Mesendoderm (in vitro differentiated cells): ENCODE data around the gene EPYC. TPM values are rescaled to one million over a fixed set of nuclear protein-coding genes. Genes with fewer than 3 reads are reported as not detected.

ENCODE experiments used
- DNase-seq: peaks from one replicate; pipeline ENCODE4 v3.0.0; 2013
- H2AK5ac ChIP-seq: 2 replicates; pipeline ENCODE4 v1.6.1; 2013; ENCODE audit warnings: low read length, inconsistent platforms
- H2BK120ac ChIP-seq: 2 replicates; pipeline ENCODE4 v1.6.1; 2013; ENCODE audit warnings: low read depth, mild to moderate bottlenecking, low read length, moderate library complexity, mixed read lengths
- H2BK15ac ChIP-seq: replicated peaks from 2 replicates; pipeline ENCODE4 v1.6.1; 2013; ENCODE audit warnings: low read depth, mild to moderate bottlenecking, moderate library complexity
- H2BK5ac ChIP-seq: 2 replicates; pipeline ENCODE4 v1.6.1; 2013; ENCODE audit warnings: low read length, inconsistent platforms
- H3K18ac ChIP-seq: 2 replicates; pipeline ENCODE4 v1.6.1; 2013; ENCODE audit warnings: mild to moderate bottlenecking, low read length, mixed read lengths
- H3K23ac ChIP-seq: one replicate; pipeline ENCODE4 v1.6.1; 2013; ENCODE audit warnings: low read length
- H3K27ac ChIP-seq: 2 replicates; pipeline ENCODE4 v1.5.1; 2013; ENCODE audit warnings: low read depth, mild to moderate bottlenecking, inconsistent platforms, low read length, moderate library complexity
- H3K27me3 ChIP-seq: 2 replicates; pipeline ENCODE4 v1.6.1; 2013; ENCODE audit warnings: low read length, control low read depth, mild to moderate bottlenecking, inconsistent platforms; ENCODE audit not compliant: insufficient read depth, poor library complexity
- H3K36me3 ChIP-seq: 2 replicates; pipeline ENCODE4 v1.6.1; 2013; ENCODE audit warnings: low read length, inconsistent platforms; ENCODE audit not compliant: control insufficient read depth, insufficient read depth
- H3K4ac ChIP-seq: one replicate; pipeline ENCODE4 v1.6.1; 2013; ENCODE audit warnings: low read depth, mild to moderate bottlenecking, low read length, moderate library complexity
- H3K4me1 ChIP-seq: 2 replicates; pipeline ENCODE4 v1.6.1; 2013; ENCODE audit warnings: low read depth, low read length, inconsistent platforms; ENCODE audit not compliant: control insufficient read depth
- H3K4me2 ChIP-seq: 2 replicates; pipeline ENCODE4 v1.6.1; 2013; ENCODE audit warnings: low read length
- H3K4me3 ChIP-seq: 2 replicates; pipeline ENCODE4 v1.5.1; 2013; ENCODE audit warnings: mild to moderate bottlenecking, low read length
- H3K56ac ChIP-seq: one replicate; pipeline ENCODE4 v1.6.1; 2013; ENCODE audit warnings: low read length
- H3K79me1 ChIP-seq: 2 replicates; pipeline ENCODE4 v1.6.1; 2013; ENCODE audit warnings: low read length, inconsistent platforms
- H3K79me2 ChIP-seq: 2 replicates; pipeline ENCODE4 v1.6.1; 2013; ENCODE audit warnings: mild to moderate bottlenecking, low read length; ENCODE audit not compliant: control insufficient read depth, insufficient read depth
- H3K9ac ChIP-seq: 2 replicates; pipeline ENCODE4 v1.6.1; 2013; ENCODE audit warnings: low read length, inconsistent platforms
- H4K5ac ChIP-seq: one replicate; pipeline ENCODE4 v1.6.1; 2013; ENCODE audit warnings: low read length
- H4K8ac ChIP-seq: one replicate; pipeline ENCODE4 v1.6.1; 2013; ENCODE audit warnings: low read depth, mild to moderate bottlenecking, control low read depth, low read length, moderate library complexity
- WGBS: extraction: QIAGEN DNeasy Blood & Tissue Kit; methylation state at CpG from one replicate; pipeline ENCODE4 v1.1.7; 2013; ENCODE audit warnings: low lambda C conversion rate, missing lambda C conversion rate; ENCODE audit not compliant: insufficient coverage; ENCODE audit errors: extremely low coverage; 5-methylcytosine and 5-hydroxymethylcytosine counted together
- polyA plus RNA-seq, 2 experiments: library from polyadenylated mRNA; stranded (reverse); fragments of 200-250 nt; gene quantifications; one replicate each; pipeline ENCODE4 v1.2.3, GENCODE V29; 2013

EPYC gene
- not detected for polyA plus RNA-seq (2013, experiment 1 of 2)
- not detected for polyA plus RNA-seq (2013, experiment 2 of 2)

GRCh38 chr12:91004872-91005271 is at the start of gene EPYC:
TSS of gene EPYC (minus strand) at chr12:91004972. CDS start at chr12:91002565, 2,407 bp downstream.
- no peak within 1 kb of the TSS for H2BK15ac ChIP-seq
- no peak within 1 kb of the TSS for H3K4me3 ChIP-seq
- no peak within 1 kb of the TSS for H2BK5ac ChIP-seq
- H3K23ac ChIP-seq, result no peak within 1 kb of the TSS
- H3K27me3 ChIP-seq, result no peaks in the 10 kb centered on the region
- H3K4me1 ChIP-seq, result no peaks in the 10 kb centered on the region
- DNase-seq, result no peak
- no peak within 1 kb of the TSS for H3K56ac ChIP-seq
- H4K8ac ChIP-seq, result no peak within 1 kb of the TSS
- H2AK5ac ChIP-seq, result no peak within 1 kb of the TSS
- no peak within 1 kb of the TSS for H3K4me2 ChIP-seq
- H2BK120ac ChIP-seq, result no peak within 1 kb of the TSS
- no peak within 1 kb of the TSS for H3K18ac ChIP-seq
- no peak within 1 kb of the TSS for H4K5ac ChIP-seq
- H3K36me3 ChIP-seq, result no peaks in the 10 kb centered on the region
- no peaks in the 10 kb centered on the region for H3K79me2 ChIP-seq
- no peak within 1 kb of the TSS for H3K27ac ChIP-seq
- H3K9ac ChIP-seq, result no peak within 1 kb of the TSS
- H3K4ac ChIP-seq, result no peak within 1 kb of the TSS
- no peaks in the 10 kb centered on the region for H3K79me1 ChIP-seq

- no peak overlapping the region for H3K9ac ChIP-seq
- no peak overlapping the region for H2BK15ac ChIP-seq
- no peak overlapping the region for H3K4ac ChIP-seq
- no peak overlapping the region for H2AK5ac ChIP-seq
- no peak overlapping the region for H2BK120ac ChIP-seq
- H3K4me1 ChIP-seq, result no peaks in the 10 kb centered on the region
- no peak for DNase-seq
- no peaks in the 10 kb centered on the region for H3K79me2 ChIP-seq
- no peak overlapping the region for H3K4me3 ChIP-seq
- no peak overlapping the region for H3K4me2 ChIP-seq
- H3K56ac ChIP-seq, result no peak overlapping the region
- no peak overlapping the region for H3K18ac ChIP-seq
- no CpG with 5 or more reads among the region's 4 CpGs for WGBS
- no peaks in the 10 kb centered on the region for H3K79me1 ChIP-seq
- no peaks in the 10 kb centered on the region for H3K36me3 ChIP-seq
- H3K23ac ChIP-seq, result no peak overlapping the region
- H4K8ac ChIP-seq, result no peak overlapping the region
- no peak overlapping the region for H3K27ac ChIP-seq
- no peak overlapping the region for H2BK5ac ChIP-seq
- no peaks in the 10 kb centered on the region for H3K27me3 ChIP-seq
- H4K5ac ChIP-seq, result no peak overlapping the region
Measured at GRCh38 chr12:91053951-91054715, 49.4 kb upstream of the EPYC start.

GRCh38 chr12:91052026-91052425 is 47.3 kb upstream of the EPYC start:
- H3K36me3 ChIP-seq, result no peaks in the 10 kb centered on the region
- DNase-seq, result no peak
- H3K4me2 ChIP-seq, result no peak overlapping the region
- no peak overlapping the region for H3K23ac ChIP-seq
- no peak overlapping the region for H3K4ac ChIP-seq
- H3K79me1 ChIP-seq, result no peaks in the 10 kb centered on the region
- no peak overlapping the region for H4K5ac ChIP-seq
- no peak overlapping the region for H2BK5ac ChIP-seq
- H4K8ac ChIP-seq, result no peak overlapping the region
- no peak overlapping the region for H3K18ac ChIP-seq
- no peak overlapping the region for H2AK5ac ChIP-seq
- no peaks in the 10 kb centered on the region for H3K4me1 ChIP-seq
- H3K27me3 ChIP-seq, result no peaks in the 10 kb centered on the region
- H3K4me3 ChIP-seq, result no peak overlapping the region
- H3K79me2 ChIP-seq, result no peaks in the 10 kb centered on the region
- no peak overlapping the region for H3K9ac ChIP-seq
- H2BK120ac ChIP-seq, result no peak overlapping the region
- H3K27ac ChIP-seq, result no peak overlapping the region
- H3K56ac ChIP-seq, result no peak overlapping the region
- no peak overlapping the region for H2BK15ac ChIP-seq

- H4K5ac ChIP-seq, result no peak overlapping the region
- H3K4me1 ChIP-seq, result no peaks in the 10 kb centered on the region
- H3K36me3 ChIP-seq, result no peaks in the 10 kb centered on the region
- no peak overlapping the region for H2BK15ac ChIP-seq
- no peaks in the 10 kb centered on the region for H3K27me3 ChIP-seq
- H3K27ac ChIP-seq, result no peak overlapping the region
- H2BK120ac ChIP-seq, result no peak overlapping the region
- WGBS, result no CpG with 5 or more reads among the region's 2 CpGs
- H3K9ac ChIP-seq, result no peak overlapping the region
- no peak overlapping the region for H3K56ac ChIP-seq
- H4K8ac ChIP-seq, result no peak overlapping the region
- no peak overlapping the region for H3K4me2 ChIP-seq
- H3K18ac ChIP-seq, result no peak overlapping the region
- H2AK5ac ChIP-seq, result no peak overlapping the region
- H3K79me1 ChIP-seq, result no peaks in the 10 kb centered on the region
- no peak overlapping the region for H3K4me3 ChIP-seq
- no peak overlapping the region for H3K4ac ChIP-seq
- no peaks in the 10 kb centered on the region for H3K79me2 ChIP-seq
- no peak for DNase-seq
- no peak overlapping the region for H2BK5ac ChIP-seq
- no peak overlapping the region for H3K23ac ChIP-seq
Measured at GRCh38 chr12:91044586-91044985, 39.8 kb upstream of the EPYC start.

- H3K23ac ChIP-seq, result no peak overlapping the region
- H2BK120ac ChIP-seq, result no peak overlapping the region
- no peak overlapping the region for H2BK5ac ChIP-seq
- H4K5ac ChIP-seq, result no peak overlapping the region
- H3K27me3 ChIP-seq, result no peaks in the 10 kb centered on the region
- no peaks in the 10 kb centered on the region for H3K4me1 ChIP-seq
- no peaks in the 10 kb centered on the region for H3K79me1 ChIP-seq
- H3K9ac ChIP-seq, result no peak overlapping the region
- H3K27ac ChIP-seq, result no peak overlapping the region
- H3K4ac ChIP-seq, result no peak overlapping the region
- no peak for DNase-seq
- H3K56ac ChIP-seq, result no peak overlapping the region
- no peaks in the 10 kb centered on the region for H3K79me2 ChIP-seq
- H3K36me3 ChIP-seq, result no peaks in the 10 kb centered on the region
- no peak overlapping the region for H2BK15ac ChIP-seq
- H3K4me2 ChIP-seq, result no peak overlapping the region
- H4K8ac ChIP-seq, result no peak overlapping the region
- no peak overlapping the region for H3K4me3 ChIP-seq
- WGBS, result no CpG with 5 or more reads among the region's 4 CpGs
- H3K18ac ChIP-seq, result no peak overlapping the region
- no peak overlapping the region for H2AK5ac ChIP-seq
Measured at GRCh38 chr12:91043408-91043807, 38.6 kb upstream of the EPYC start.
